HG03039 (cell line): ENCODE results near the gene CD1E.
"Not testable (repeated sequence)": the region's sequence is repeated elsewhere in the genome, so short reads cannot be mapped to it uniquely, and the experiment has no call there.

Experiments used
- ATAC-seq: cut with Tn5 transposase; IDR thresholded peaks from one replicate; pipeline ENCODE4 v1.9.1; 2021; ENCODE audit warnings: mild to moderate bottlenecking, moderate library complexity; ENCODE audit not compliant: unreplicated experiment

CD1E gene

DNA sequence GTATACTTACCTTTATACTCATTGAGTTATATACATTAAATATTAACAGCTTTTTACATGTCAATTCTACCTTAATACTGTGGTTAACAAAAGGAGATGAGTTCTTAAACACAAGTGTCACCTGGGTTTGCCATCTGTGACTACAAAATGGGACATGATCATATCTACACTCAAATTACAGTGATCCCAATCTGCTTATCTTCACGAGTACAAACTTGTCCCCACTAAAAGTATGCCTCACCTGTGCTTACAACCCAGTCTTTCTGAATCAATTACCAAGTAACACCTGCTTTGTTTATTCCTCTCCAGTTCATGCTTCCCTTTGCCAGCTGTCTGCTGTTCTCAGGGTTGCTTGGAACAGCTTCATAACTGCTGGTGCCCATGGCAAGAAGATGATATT is 8.8 kb downstream of the CD1E start:
- no peak for ATAC-seq

DNA sequence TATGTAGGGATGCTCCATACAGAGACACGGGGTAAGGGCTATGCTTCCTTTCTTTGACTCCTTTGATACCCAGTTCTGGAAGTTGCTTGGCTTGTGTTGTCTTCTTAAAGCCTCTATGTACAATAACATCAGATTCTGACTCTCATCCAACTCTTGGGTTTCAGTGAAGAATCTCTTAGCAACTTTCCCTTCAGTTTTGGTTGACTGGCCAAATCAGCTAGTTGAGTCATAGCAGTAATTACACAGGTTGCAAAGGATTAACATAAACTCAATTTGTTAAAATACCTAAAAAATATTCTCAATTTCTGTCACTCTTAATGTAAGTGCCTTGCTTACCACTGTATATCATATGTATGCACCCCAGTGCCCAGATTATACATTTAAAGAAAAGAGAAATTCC is 9.2 kb downstream of the CD1E start:
- ATAC-seq = no peak

DNA sequence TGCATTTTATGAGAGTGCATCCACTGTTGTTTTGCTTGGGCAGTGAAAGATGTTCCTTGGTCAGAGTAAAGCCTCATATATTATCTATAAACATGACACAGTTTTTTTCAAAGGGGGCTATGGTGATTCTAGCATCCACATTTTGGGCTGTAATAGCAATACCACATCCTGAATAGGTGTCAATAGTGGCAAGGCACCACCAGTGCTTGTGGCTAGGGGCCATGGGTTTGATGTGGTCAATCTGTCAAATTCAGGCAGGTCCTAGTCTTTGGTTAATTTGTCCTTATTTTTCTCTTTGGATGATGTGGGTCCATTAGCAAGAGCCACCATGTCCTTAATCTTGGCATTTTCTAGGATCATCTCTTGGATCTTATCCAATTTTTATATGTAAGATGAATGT is 13.1 kb downstream of the CD1E start:
- ATAC-seq = no peak

DNA sequence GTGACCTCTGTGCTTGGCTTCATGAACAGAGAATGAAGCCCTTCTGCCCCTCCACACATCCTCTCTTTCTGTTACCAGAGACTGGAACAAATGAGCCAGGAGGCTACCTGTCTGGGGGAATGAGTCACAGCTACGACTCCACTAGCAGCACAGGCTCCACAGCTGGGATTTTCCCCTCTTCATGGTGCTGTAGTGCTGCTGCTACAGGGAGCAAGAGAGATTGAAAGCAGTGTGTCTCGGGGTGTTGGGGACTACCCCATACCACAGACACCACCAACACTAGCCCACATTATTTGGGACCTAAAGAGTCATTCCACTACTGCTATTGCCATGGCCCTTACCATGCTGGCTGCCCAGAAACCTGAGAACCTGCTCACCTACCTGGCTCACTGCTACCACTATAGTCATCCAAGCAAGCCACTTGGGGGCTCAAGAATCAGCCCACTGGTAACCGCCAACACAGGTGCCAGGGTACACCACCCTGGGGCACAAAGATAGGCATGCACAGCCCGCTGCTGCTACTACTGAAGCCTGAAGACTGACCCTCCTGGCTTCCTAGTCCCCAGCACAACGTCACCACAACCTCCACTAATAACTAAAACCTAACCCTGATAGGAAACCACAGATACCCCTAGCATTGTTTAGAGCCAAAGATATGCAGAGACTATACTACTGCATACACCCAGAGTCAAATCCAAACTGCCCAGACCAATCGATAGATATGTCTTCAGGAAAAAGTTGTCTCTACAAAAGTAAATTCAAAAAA is 17.7 kb downstream of the CD1E start:
- peak; percentile 98 for ATAC-seq

DNA sequence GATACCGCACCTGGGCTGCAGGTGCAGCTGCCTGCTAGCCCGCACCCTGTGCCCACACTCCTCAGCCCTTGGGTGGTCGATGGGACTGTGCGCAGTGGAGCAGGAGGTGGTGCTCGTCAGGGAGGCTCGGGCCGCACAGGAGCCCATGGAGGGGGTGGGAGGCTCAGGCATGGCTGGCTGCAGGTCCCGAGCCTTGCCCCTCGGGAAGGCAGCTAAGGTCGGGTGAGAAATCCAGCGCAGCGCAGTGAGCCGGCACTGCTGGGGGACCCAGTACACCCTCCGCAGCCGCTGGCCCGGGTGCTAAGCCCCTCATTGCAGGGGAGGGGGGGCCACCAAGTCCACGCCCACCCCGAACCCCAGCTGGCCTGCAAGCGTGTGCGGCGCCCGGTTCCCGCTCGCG is 20.4 kb downstream of the CD1E start:
- ATAC-seq = not testable (repeated sequence)

DNA sequence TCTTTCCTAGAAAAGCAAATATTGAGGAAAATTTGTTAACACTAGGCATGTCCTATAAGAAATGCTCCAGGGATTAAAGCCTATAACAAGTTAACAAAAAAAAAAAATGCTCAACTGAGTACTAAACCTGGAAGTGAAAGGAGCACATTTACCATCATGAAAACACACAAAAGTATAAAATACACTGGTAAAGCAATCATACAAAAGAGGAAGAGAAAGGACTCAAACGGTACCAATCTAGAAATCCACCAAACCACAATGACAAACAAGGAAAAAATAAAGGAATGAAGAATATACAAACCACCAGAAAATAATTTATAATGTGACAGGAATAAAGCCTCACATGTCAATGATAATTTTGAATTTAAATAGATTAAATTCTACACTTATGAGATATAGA is 21.2 kb downstream of the CD1E start:
- ATAC-seq = no peak

DNA sequence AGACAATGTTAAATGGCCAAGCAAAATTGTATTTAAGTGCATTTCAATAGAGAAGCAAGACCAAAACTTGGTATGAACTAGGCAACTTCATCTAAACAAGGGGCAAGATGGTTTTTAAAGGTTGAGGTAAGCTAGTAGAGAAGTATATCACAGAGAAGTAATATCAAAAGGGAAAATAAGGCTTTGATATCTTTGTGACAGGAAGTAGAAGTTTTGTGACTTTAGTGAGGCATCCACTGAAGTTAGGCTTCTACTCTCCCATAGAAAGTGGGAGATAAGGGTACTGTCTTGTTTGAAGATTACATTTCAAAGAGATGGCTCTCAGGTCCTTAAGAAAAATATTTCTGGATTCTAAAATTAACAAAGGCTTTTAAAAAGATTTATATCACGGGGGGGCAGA is 36.6 kb downstream of the CD1E start:
- no peak for ATAC-seq

DNA sequence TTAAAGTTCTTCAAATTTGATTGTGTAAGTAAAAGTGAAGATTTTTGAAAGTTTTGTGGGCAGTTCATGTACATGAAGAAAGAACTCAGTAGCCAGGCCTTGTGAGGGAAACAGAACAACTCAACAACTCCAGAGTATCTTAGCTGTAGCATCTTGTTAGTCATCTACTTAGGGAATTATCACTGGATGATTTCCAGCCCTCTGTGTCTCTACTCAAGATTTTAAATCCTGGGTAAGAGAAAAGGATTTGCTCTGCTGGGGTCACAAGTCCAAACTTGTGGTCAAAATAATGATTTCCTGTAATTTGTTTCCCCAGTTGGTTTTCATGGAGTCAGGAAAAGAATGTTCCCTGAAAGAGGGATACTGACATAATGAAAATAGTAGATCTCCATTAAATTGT is 37.4 kb downstream of the CD1E start:
- no peak for ATAC-seq

DNA sequence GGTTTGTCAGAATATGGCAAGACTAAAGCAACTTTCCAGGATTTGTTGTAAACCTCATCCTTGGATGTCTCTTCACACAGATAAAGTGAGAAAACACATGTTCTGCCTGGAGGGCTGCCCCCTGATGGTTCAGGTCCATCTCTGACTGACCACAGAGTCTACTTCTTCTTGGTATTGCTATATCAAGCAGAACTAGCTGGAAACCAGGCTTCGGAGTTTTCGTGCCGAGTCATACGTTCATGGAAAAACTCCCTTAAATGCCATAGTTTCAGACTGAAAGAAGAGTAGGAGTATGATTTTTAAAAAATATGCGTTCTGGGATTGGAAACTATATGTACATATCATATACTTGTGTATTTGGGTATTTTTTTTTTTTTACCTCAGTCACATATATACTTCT is 39.8 kb downstream of the CD1E start:
- no peak for ATAC-seq

DNA sequence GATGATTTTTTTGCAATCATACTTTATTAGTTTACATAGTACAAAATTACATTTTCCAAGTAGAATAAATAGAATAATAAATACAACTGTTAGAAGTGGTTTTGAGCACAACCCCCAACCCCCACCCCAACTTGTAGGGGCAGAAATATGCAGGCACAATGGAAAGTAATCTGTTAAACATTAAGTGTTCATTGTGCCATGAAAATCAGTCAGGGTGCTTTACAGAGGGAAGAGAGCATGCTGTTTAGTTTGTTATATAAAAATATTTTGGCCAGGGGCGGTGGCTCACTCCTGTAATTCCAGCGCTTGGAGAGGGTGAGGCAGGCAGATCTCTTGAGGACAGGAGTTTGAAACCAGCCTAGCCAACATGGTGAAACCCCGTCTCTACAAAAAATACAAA is 43.0 kb downstream of the CD1E start:
- ATAC-seq = no peak

DNA sequence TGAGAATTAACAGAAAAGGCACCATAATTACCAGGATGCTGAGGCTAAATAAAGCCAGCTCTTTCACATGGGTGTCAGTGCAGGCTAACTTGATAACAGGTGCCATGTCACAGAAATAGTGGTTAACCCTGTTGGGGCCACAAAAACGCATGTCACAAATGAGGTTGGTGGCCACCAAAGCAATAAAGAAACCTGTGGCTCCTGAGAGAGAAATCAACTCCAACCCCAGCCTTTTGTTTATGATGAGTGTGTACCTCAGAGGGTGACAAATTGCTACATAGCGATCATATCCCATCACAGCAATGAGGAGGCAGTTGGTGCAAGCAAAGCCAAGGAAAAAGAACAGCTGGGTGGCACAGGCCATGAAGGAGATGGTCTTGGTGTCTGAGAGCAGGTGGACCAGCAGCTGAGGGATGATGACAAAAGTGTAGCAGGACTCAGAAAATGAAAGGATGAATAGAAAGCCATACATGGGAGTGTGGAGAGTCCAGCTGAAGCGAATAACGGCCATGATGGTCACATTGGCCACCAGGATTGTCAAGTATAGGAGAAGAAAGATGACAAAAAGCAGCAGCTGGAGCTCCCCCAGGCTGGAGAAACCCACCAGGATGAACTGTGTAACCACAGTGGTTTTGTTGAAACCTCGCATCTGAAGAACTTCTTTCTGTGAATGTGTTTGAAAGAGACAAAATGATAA is 45.3 kb downstream of the CD1E start, which contains the start of gene OR10T2:
Gene OR10T2, minus strand, starts transcription at position 649 of the 697 bp plus-strand sequence. Its CDS starts 0 bp downstream, at position 649.
- ATAC-seq = no peak

DNA sequence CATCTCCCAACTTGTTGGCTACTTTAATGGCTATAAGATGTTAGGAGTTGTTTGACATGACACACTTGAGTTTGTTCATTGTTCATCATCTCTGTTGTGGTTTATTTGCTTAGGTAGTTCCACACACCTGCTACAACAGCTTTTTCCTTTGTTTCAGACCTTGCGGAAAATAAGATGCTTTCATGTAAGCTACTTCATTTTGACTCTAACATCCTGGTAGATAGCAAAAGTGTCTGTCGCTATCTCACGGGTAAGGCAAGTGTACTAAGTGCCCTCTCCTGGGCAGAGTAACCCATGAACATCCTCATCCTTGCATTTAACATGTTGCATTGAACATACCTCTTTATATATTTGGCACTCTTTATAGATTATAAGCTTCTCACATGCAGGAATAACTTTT is 47.2 kb downstream of the CD1E start:
- ATAC-seq = no peak

DNA sequence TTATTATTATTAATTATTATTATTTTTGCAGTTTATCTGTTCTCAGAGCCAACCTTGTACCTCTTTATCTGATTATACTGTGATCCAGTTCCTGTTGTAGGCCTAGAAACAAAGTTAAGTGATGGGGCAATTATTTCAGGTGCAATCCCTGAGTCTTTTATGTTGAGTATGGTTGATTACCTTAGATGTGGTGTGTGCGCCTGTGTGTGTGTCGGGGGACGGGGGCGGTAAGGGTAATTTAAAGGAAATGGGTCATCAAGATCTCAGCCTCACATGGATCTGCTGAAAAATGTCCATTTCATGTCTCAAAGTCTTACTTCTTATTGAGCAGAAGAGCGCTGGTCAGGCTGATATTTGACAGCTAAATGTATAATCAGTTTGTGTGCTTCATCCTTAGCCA is 53.4 kb downstream of the CD1E start:
- no peak for ATAC-seq
